Measurements from ENCODE around the gene RCE1.
"Not testable (repeated sequence)": the region's sequence is repeated elsewhere in the genome, so short reads cannot be mapped to it uniquely, and the experiment has no call there.

Gene RCE1

GRCh38 chr11:66842896-66843775 lies at the start of gene RCE1:
TSS of gene RCE1 (plus strand) at chr11:66843441. CDS start at chr11:66843456, 15 bp downstream.
- DNase-seq = peak; percentile 65 to 88 (median 84)

- not testable (repeated sequence) for DNase-seq
Measured at GRCh38 chr11:66799815-66800214, 43.4 kb upstream of the RCE1 start.

- DNase-seq = no peak
Measured at GRCh38 chr11:66800720-66801428, 42.4 kb upstream of the RCE1 start.

- DNase-seq = no peak
Measured at GRCh38 chr11:66809592-66809991, 33.6 kb upstream of the RCE1 start.

GRCh38 chr11:66810576-66811185 lies 32.6 kb upstream of the RCE1 start:
- DNase-seq = no peak

- DNase-seq = no peak
Measured at GRCh38 chr11:66814678-66815077, 28.6 kb upstream of the RCE1 start.

GRCh38 chr11:66815646-66816045 lies 27.6 kb upstream of the RCE1 start:
- DNase-seq = no peak

GRCh38 chr11:66818231-66818955 lies 24.8 kb upstream of the RCE1 start:
- no peak for DNase-seq

- DNase-seq = no peak
Measured at GRCh38 chr11:66820381-66820780, 22.9 kb upstream of the RCE1 start.

- DNase-seq = no peak
Measured at GRCh38 chr11:66820901-66821300, 22.3 kb upstream of the RCE1 start.

GRCh38 chr11:66823700-66824099 lies 19.5 kb upstream of the RCE1 start:
- no peak for DNase-seq

GRCh38 chr11:66824573-66824972 lies 18.7 kb upstream of the RCE1 start:
- not testable (repeated sequence) for DNase-seq

GRCh38 chr11:66834539-66834845 lies 8.7 kb upstream of the RCE1 start:
- no peak for DNase-seq

- no peak for DNase-seq
Measured at GRCh38 chr11:66834943-66835342, 8.3 kb upstream of the RCE1 start.

GRCh38 chr11:66835768-66836405 lies 7.4 kb upstream of the RCE1 start:
- no peak for DNase-seq

GRCh38 chr11:66840317-66841091 lies 2.7 kb upstream of the RCE1 start:
- no peak for DNase-seq

- no peak for DNase-seq
Measured at GRCh38 chr11:66841861-66842260, 1.4 kb upstream of the RCE1 start.

- no peak for DNase-seq
Measured at GRCh38 chr11:66842501-66842895, 743 bp upstream of the RCE1 start.

GRCh38 chr11:66843776-66844495 lies 695 bp downstream of the RCE1 start:
- no peak for DNase-seq

GRCh38 chr11:66844496-66845142 lies 1.4 kb downstream of the RCE1 start:
- no peak for DNase-seq
